Measurements from ENCODE around the gene SHROOM3.

SHROOM3 gene

DNA sequence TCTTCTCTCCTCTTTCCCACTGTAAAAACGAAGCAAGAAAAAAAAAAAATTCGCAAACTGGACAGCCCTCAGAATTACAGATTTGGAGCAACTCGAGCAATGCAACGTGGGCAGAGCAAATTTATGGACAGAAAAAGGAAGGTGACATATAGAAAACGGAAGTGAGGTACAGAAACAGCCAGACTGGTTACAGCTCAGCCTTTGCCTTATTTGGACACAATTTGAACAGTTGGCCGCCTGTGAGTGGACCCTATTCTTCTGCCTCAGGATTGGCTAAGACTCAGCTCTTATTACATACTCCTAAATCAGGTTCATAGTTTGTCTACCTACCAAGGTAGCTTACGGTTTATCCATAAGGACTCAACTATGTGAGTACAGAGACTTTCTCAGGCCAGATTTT lies 364.1 kb downstream of the SHROOM3 start:
- DNase-seq: no peak

GRCh38 chr4:76799718-76800117 lies 364.7 kb downstream of the SHROOM3 start:
- no peak for DNase-seq

GRCh38 chr4:76800902-76801301 lies 365.9 kb downstream of the SHROOM3 start:
- no peak for DNase-seq

GRCh38 chr4:76801621-76802235 lies 366.7 kb downstream of the SHROOM3 start:
- no peak for DNase-seq

GRCh38 chr4:76802236-76803021 lies 367.4 kb downstream of the SHROOM3 start:
- no peak for DNase-seq

DNA sequence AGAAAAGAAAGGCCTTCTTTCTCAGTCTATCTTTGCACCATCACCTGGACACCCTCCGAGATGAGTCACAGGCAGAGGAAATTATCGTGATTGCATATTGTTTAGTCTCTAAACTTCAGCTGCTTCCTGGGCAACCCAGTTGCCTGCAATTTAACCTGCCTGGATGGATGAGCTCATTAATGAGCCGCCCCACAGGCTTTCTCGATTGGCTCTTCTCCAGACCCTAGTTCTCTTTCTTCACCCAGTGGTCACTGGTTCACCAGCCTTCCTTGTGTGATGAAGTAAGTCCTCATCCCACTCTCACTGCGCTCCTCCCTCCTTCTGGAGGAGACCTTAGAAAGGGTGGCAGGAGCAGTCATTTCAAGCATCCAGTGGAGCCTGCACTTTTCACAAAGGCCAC lies 368.5 kb downstream of the SHROOM3 start:
- DNase-seq: peak; percentile 37

DNA sequence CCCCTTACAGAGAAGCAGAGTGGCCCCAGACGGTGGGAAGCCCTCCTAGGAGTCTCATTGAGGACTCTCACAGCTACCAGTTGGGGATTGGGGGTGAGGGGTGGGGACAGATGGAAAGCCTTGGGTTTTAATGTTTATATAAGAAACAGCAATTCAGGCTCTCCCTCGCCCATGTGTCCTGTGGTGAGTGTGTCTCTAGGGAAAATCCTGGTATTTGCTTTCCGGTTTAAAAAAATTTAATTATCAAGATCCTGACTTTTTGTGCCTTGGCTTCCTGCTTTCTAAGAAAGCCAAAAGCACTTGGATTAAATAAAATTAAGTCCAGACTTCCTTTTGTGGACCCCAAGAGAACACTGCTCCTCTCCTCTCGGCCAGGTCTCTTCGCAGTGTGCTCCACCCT lies 369.1 kb downstream of the SHROOM3 start:
- DNase-seq: no peak

DNA sequence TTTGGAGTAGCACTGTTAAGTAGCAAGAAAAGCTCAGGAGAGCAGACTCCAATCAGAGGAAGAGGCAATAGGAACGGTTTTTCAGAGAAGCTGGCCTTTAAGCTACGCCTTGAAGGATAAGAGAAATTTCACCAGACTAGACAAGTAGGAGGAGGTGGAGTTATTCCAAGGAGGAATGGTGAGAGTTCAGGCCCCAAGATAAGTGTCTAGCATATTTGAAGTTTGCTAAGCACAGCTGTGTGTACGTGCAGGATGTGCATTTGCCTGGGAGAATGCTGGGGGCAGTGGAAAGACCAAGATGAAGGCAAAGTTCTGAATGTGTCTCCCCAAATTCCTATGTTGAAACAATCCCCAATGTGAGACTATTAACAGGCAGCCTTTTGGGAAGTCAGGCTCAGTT lies 371.3 kb downstream of the SHROOM3 start:
- no peak for DNase-seq

- no peak for DNase-seq
Observed at GRCh38 chr4:76806757-76807156, 371.7 kb downstream of the SHROOM3 start.

DNA sequence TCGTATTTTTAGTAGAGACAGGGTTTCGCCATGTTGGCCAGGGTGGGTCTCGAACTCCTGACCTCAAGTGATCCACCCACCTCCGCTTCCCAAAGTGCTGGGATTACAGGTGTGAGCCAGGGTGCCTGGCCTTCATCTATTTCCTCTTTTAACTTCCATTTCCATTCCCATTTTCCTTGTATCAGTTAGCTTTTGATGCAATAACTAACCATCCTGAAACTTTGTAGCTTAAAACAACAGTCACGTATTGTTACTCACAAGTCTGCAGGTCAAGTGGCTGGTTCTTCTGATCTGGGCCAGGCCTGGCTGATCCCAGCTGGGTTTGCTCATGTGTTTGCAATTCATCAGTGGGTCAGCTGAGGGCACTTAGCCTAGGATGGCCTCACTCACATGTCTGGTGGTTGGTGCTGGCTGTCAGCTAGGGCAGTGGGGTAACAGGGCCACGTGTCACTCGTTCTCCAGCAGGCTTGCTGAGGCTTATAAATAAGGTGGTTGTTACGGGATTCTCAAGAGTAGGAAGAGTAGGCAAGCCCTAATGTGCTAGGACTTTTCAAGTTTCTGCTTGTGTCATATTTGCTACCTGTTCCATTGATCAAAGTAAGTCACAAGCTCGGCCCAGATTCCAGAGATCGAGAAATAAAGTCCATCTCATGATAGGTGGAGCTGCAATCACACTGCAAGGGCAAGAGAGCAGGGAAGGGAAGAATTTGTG lies 374.7 kb downstream of the SHROOM3 start:
- no peak for DNase-seq

GRCh38 chr4:76811604-76812412 lies 376.8 kb downstream of the SHROOM3 start:
- no peak for DNase-seq

DNA sequence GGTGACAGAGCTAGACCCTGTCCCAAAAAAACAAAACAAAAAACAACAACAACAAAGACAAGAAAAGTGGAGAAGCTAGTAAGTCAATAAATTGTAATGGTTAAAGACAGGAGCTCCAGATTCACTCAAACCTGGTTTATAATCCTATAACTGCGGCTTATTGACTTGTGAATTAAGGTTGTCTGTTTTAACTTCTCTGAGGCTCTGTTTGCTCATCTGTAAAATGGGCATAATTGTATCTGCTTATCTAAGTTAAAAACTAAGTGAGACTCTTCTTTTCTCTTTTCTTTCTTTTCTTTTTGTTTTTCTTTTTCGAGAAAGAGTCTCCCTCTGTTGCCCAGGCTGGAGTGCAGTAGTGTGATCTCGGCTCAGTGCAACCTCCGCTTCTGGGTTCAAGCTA lies 378.0 kb downstream of the SHROOM3 start:
- DNase-seq: no peak

GRCh38 chr4:76821641-76822040 lies 386.6 kb downstream of the SHROOM3 start:
- DNase-seq: no peak

GRCh38 chr4:76822303-76822702 lies 387.3 kb downstream of the SHROOM3 start:
- no peak for DNase-seq

- DNase-seq: no peak
Observed at GRCh38 chr4:76823495-76823894, 388.5 kb downstream of the SHROOM3 start.

- DNase-seq: no peak
Observed at GRCh38 chr4:76830612-76830963, 395.6 kb downstream of the SHROOM3 start.

DNA sequence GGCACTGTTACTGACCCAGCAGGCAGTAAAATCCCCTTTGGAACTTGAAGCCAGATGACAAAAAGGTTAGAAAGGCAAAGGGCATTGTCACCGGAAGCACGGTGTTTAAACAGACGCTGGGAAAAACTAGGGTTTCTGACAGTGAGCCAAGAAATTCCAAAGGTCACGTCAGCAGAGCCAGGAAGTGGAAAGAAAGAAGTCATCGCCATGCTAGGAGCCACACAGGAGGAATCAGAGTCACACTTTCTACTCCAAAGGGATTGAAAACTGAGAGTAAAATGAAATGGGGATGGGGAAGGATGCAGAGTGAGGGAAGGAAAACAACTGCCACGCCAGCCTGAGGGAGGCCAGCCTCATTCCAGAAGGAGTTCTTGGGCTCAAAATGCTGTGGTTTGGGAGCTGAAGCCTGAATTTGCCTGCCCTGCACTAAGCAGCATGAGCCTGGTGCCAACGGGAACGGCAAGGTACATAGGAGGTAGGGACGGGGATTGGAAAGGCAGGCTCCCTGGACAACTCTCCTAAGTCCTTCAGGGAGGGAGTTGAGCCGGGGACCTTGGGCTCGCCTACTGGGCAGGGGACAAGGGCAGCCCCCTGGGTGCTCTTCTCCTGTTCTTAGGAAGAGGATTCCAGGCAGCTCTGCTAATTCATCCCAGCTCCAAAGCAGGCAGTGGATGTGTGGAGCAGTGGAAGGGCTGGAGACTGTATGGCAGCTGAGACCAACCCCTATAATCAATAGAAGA lies 396.1 kb downstream of the SHROOM3 start:
- DNase-seq: peak; percentile 13

- no peak for DNase-seq
Observed at GRCh38 chr4:76831711-76832373, 396.8 kb downstream of the SHROOM3 start.
